CD4-positive, alpha-beta T cell (primary cell): ENCODE measurements around the gene SLC13A4. TPM values are rescaled to one million over a fixed set of nuclear protein-coding genes. Genes with fewer than 3 reads are reported as not detected.

Experiments
- ATAC-seq: fragments of 200-7000 bp; cut with Tn5 transposase; one replicate; pipeline ENCODE4 v1.10.0; 2022; ENCODE audit warnings: mild to moderate bottlenecking; ENCODE audit not compliant: poor library complexity
- CTCF ChIA-PET: fragments of 350-600 bp; sonication (Branson Sonifier 250); formaldehyde crosslinking; loops from one replicate; lab custom pipeline; 2021; ENCODE audit warnings: antibody characterized with exemption, inconsistent platforms; lab: Charles Lee
- POLR2A ChIA-PET: fragments of 350-600 bp; sonication (Branson Sonifier 250); formaldehyde crosslinking; loops from one replicate; lab custom pipeline; 2021; ENCODE audit warnings: antibody characterized with exemption, inconsistent platforms; lab: Charles Lee
- DNase-seq, 14 experiments: peaks; one replicate each; pipeline ENCODE4 v3.0.0-alpha.2; 2013 to 2020; ENCODE audit warnings: mixed read lengths in 2 of 14
- H3K27ac ChIP-seq, 2 donors: one replicate each; pipeline versions ENCODE4 v1.5.1 to v1.7.0; 2013; ENCODE audit warnings: low read length in 2 of 2, low read depth in 1 of 2, mild to moderate bottlenecking in 1 of 2
- H3K27me3 ChIP-seq, 2 experiments: 1 replicate in 1 of 2; 2 replicates in 1 of 2; pipeline versions ENCODE4 v1.6.1 to v1.7.0; 2013; ENCODE audit warnings: low read length in 2 of 2, control low read depth in 1 of 2, mild to moderate bottlenecking in 1 of 2, moderate library complexity in 1 of 2; ENCODE audit not compliant: insufficient read depth in 2 of 2, control insufficient read depth in 1 of 2
- H3K36me3 ChIP-seq: one replicate; pipeline ENCODE4 v1.6.1; 2013; ENCODE audit warnings: low read length, control low read depth; ENCODE audit not compliant: insufficient read depth
- H3K4me1 ChIP-seq: one replicate; pipeline ENCODE4 v1.6.1; 2013; ENCODE audit warnings: low read length, control low read depth; ENCODE audit not compliant: insufficient read depth
- H3K4me3 ChIP-seq: one replicate; pipeline ENCODE4 v1.5.1; 2013; ENCODE audit warnings: mild to moderate bottlenecking, low read length, moderate library complexity
- H3K9me3 ChIP-seq, 2 experiments: 1 replicate in 1 of 2; 2 replicates in 1 of 2; pipeline versions ENCODE4 v1.6.1 to v1.7.0; 2013; ENCODE audit warnings: low read length in 2 of 2, mild to moderate bottlenecking in 2 of 2, control low read depth in 1 of 2, moderate library complexity in 1 of 2; ENCODE audit not compliant: control insufficient read depth in 1 of 2, insufficient read depth in 1 of 2
- H3K27ac Mint-ChIP-seq: one replicate; pipeline ENCODE4 v1.8.0; 2020; ENCODE audit warnings: mixed read lengths
- H3K27me3 Mint-ChIP-seq: one replicate; pipeline ENCODE4 v1.8.0; 2021; ENCODE audit warnings: mixed read lengths
- H3K36me3 Mint-ChIP-seq: one replicate; pipeline ENCODE4 v1.8.0; 2021; ENCODE audit warnings: low read depth, mixed read lengths
- H3K4me1 Mint-ChIP-seq: one replicate; pipeline ENCODE4 v1.8.0; 2021; ENCODE audit warnings: low read depth, mixed read lengths
- H3K4me3 Mint-ChIP-seq: one replicate; pipeline ENCODE4 v1.8.0; 2020; ENCODE audit warnings: mild to moderate bottlenecking, mixed read lengths
- H3K9me3 Mint-ChIP-seq: one replicate; pipeline ENCODE4 v1.8.0; 2020; ENCODE audit warnings: mixed read lengths
- CTCF ChIP-seq: fragments of 200-600 bp; IDR thresholded peaks from one replicate; pipeline ENCODE4 v1.8.0; 2022; ENCODE audit warnings: antibody characterized with exemption, mild to moderate bottlenecking
- intact Hi-C, 2 experiments: fragments of 100-400 bp; cut with DNase I in 1 of 2; cut with micrococcal nuclease in 1 of 2; formaldehyde crosslinking; loops; one replicate each; pipeline versions ENCODE4 v1.15.1 to v1.9.0; 2023 to 2025; cut with DNase I, micrococcal nuclease
- total RNA-seq, 174 experiments: library from RNA in 2 of 174; stranded (reverse) in 2 of 174; gene quantifications; one replicate each; pipeline ENCODE4 v1.2.3 and lab custom pipeline; 2021 to 2026

The SLC13A4 gene
- total RNA-seq, 2 experiments from 2014 or later: not detected

GRCh38 chr7:135719688-135720087 lies 8.3 kb downstream of the SLC13A4 start:
- DNase-seq (no peak), ATAC-seq (no peak)
- no peak overlapping the region for H3K4me3 ChIP-seq
- Mint-ChIP-seq H3K4me1 (no peaks in the 10 kb centered on the region), H3K9me3 (no peaks in the 10 kb centered on the region), H3K36me3 (no peaks in the 10 kb centered on the region), H3K4me3 (no peak overlapping the region), H3K27ac (no peak overlapping the region), H3K27me3 (peaks cover 35% of the 10 kb centered on the region)
- no peak for TF ChIP-seq CTCF
- no peaks in the 10 kb centered on the region for H3K9me3 ChIP-seq
- peaks cover 0 to 16% of the 10 kb centered on the region in 2 experiments for H3K27me3 ChIP-seq
- intact Hi-C loops: no loop called here
- H3K4me1 ChIP-seq: no peaks in the 10 kb centered on the region
- POLR2A ChIA-PET: no interaction called here
- CTCF ChIA-PET: no interaction called here
- H3K27ac ChIP-seq: no peak overlapping the region
- H3K36me3 ChIP-seq: no peaks in the 10 kb centered on the region

GRCh38 chr7:135718794-135719437 lies 9.1 kb downstream of the SLC13A4 start:
- no peak overlapping the region for H3K27ac Mint-ChIP-seq
- H3K9me3 ChIP-seq: no peaks in the 10 kb centered on the region
- H3K4me3 ChIP-seq: no peak overlapping the region
- intact Hi-C loops: no loop called here
- no peaks in the 10 kb centered on the region for H3K9me3 Mint-ChIP-seq
- peaks cover 0 to 16% of the 10 kb centered on the region in 2 experiments for H3K27me3 ChIP-seq
- POLR2A ChIA-PET: no interaction called here
- H3K36me3 ChIP-seq: no peaks in the 10 kb centered on the region
- H3K27me3 Mint-ChIP-seq: peaks cover 34% of the 10 kb centered on the region
- H3K4me1 Mint-ChIP-seq: no peaks in the 10 kb centered on the region
- ATAC-seq (no peak), DNase-seq (no peak)
- no peaks in the 10 kb centered on the region for H3K36me3 Mint-ChIP-seq
- H3K4me3 Mint-ChIP-seq: no peak overlapping the region
- H3K4me1 ChIP-seq: no peaks in the 10 kb centered on the region
- CTCF ChIA-PET: no interaction called here
- TF ChIP-seq CTCF: no peak
- H3K27ac ChIP-seq: no peak overlapping the region

- no peak for TF ChIP-seq CTCF
- CTCF ChIA-PET: no interaction called here
- POLR2A ChIA-PET: no interaction called here
- H3K4me3 ChIP-seq: no peak overlapping the region
- DNase-seq (no peak), ATAC-seq (no peak)
- no peaks in the 10 kb centered on the region for H3K9me3 Mint-ChIP-seq
- H3K9me3 ChIP-seq: no peaks in the 10 kb centered on the region
- no peak overlapping the region for H3K27ac ChIP-seq
- no peak overlapping the region for H3K27ac Mint-ChIP-seq
- H3K4me1 Mint-ChIP-seq: no peaks in the 10 kb centered on the region
- no peaks in the 10 kb centered on the region for H3K36me3 ChIP-seq
- intact Hi-C loops: no loop called here
- peaks cover 34% of the 10 kb centered on the region for H3K27me3 Mint-ChIP-seq
- H3K36me3 Mint-ChIP-seq: no peaks in the 10 kb centered on the region
- no peaks in the 10 kb centered on the region for H3K4me1 ChIP-seq
- H3K27me3 ChIP-seq: peaks cover 0 to 13% of the 10 kb centered on the region in 2 experiments
- no peak overlapping the region for H3K4me3 Mint-ChIP-seq
These were observed 9.8 kb downstream of the SLC13A4 start for GRCh38 chr7:135718219-135718618.
